Measurements from ENCODE around the gene IPO11. TPM values are rescaled to one million over a fixed set of nuclear protein-coding genes. Genes with fewer than 3 reads are reported as not detected.

The IPO11 gene
- total and polyA plus RNA-seq, 2 of the 4 experiments (the other 2 are of a cell fraction), result 12.6 to 40.0 TPM

DNA sequence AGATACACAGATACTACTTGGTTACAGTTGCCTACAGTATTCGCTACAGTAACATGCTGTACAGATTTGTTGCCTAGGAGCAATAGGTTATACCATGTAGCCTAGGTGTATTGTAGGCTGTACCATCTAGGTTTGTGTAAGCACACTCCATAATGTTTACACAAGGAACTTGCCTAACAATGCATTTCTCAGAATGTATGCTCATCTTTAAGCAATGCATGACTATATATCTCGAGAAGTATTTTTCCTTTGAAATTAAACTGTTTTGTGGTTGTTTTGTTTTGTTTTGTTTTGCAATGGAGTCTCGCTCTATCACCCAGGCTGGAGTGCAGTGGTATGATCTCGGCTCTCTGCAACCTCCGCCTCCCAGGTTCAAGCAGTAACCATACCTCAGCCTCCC is 191.4 kb downstream of the IPO11 start:
- Histone ChIP-seq H3K9me1 (ENCODE audit: insufficient read depth, low read length) (0 out of 2 replicates have a peak, but pooled peaks cover 4% of the 10 kb centered on the region), H3K23ac (ENCODE audit: low read depth, low read length) (no peak overlapping the region), H3K27me3 (ENCODE audit: control insufficient read depth, insufficient read depth, low read length) (no peaks in the 10 kb centered on the region), H2BK20ac (ENCODE audit: low read depth, low read length) (no peak overlapping the region), H3K56ac (ENCODE audit: extremely low read depth, insufficient read depth, low read length) (no peak overlapping the region), H4K5ac (ENCODE audit: low read depth, low read length) (no peak overlapping the region), H3K14ac (replicated peaks; ENCODE audit: low read depth, low read length) (no peak overlapping the region), H4K91ac (ENCODE audit: insufficient read depth, low read depth, low read length) (no peak overlapping the region), H2AK5ac (ENCODE audit: low read depth, low read length) (no peak overlapping the region), H3K4me1 (ENCODE audit: control insufficient read depth, insufficient read depth, low read length) (no peaks in the 10 kb centered on the region), H4K20me1 (ENCODE audit: insufficient read depth, low read length) (no peaks in the 10 kb centered on the region), H3K27ac (ENCODE audit: insufficient read depth, low read length) (no peak overlapping the region), H3K36me3 (ENCODE audit: control insufficient read depth, insufficient read depth, low read length) (peaks cover 4% of the 10 kb centered on the region), H3K9me3 (ENCODE audit: control insufficient read depth, insufficient read depth, low read length) (no peaks in the 10 kb centered on the region), H2BK15ac (ENCODE audit: low read depth, low read length) (no peak overlapping the region), H3K9ac (ENCODE audit: low read depth, low read length) (no peak overlapping the region), H2BK5ac (ENCODE audit: low read depth, low read length, poor library complexity, severe bottlenecking) (no peak overlapping the region), H3K18ac (ENCODE audit: low read depth, low read length) (no peak overlapping the region), H4K8ac (ENCODE audit: low read depth in 2 of 2, low read length in 2 of 2) (no peak overlapping the region), H3K4me3 (ENCODE audit: insufficient read depth, low read depth, low read length) (no peak overlapping the region), H2AK9ac (replicated peaks; ENCODE audit: low read depth, low read length, poor library complexity) (no peak overlapping the region), H3K79me1 (ENCODE audit: low read depth in 1 of 2, low read length in 2 of 2) (no peaks in the 10 kb centered on the region), H2AFZ (replicated peaks; ENCODE audit: low read length, poor library complexity) (no peak overlapping the region), H2BK120ac (ENCODE audit: low read depth, low read length) (no peak overlapping the region), H3K4me2 (ENCODE audit: low read depth, low read length) (no peak overlapping the region), H3K4ac (ENCODE audit: low read depth, low read length) (no peak overlapping the region)
- intact Hi-C loops (cut with micrococcal nuclease) (no loop called here), dilution Hi-C loops (cut with HindIII; ENCODE audit: low sequenced_read_pairs, unreplicated experiment) (no loop called here), in situ Hi-C loops (cut with MboI; ENCODE audit: low sequenced_read_pairs) (no loop called here)
- BruUV-seq (replicated peaks), result no TSS peak
- ATAC-seq (ENCODE audit: low read depth), result no peak; the same call in 1 of the 2 replicates
- TF ChIP-seq FOS (IDR thresholded peaks at IDR 0.05; ENCODE audit: low read depth, low read length), result no peak
- no peak for TF ChIP-seq RCOR1 (IDR thresholded peaks at IDR 0.05; ENCODE audit: insufficient replicate concordance, low read length)
- CTCF ChIA-PET, result no interaction called here
- no CpG with 5 or more reads among the region's 5 CpGs for WGBS, 2 experiments (ENCODE audit: extremely low coverage in 2 of 2, insufficient read length in 1 of 2)
- POLR2A ChIA-PET (ENCODE audit: unreplicated experiment), result no interaction called here
- DNase-seq, result peak; percentile 3

Data from IMR-90 (cell line).